Measurements from ENCODE around the gene OR10D3.

Gene OR10D3

DNA sequence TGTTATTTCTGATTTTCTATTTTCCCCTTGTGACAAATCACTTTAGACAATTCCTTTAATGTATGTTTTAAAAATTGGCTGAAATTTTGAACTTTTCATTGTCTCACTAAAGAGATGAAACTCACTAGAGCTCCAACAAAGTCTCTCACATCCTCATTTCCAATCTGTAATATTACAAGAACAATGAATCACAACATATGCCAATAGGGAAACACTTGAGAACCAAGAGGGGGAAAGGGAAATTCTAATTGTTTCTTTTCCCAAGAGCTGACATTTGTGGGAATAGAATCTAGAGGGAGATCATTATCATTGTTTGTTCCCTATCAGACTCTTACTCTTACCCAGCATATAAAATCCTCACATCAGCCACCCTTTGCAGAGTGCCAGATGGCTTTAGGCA is 28.2 kb downstream of the OR10D3 start:
- no peak overlapping the region for H3K27ac ChIP-seq (ENCODE audit: low read depth, low read length)
- no peak overlapping the region for H3K4me2 ChIP-seq (ENCODE audit: low read length)
- H3K9me2 ChIP-seq (replicated peaks; ENCODE audit: control insufficient read depth, low read length) = no peaks in the 10 kb centered on the region
- no peaks in the 10 kb centered on the region for H3K36me3 ChIP-seq (ENCODE audit: control insufficient read depth, low read length)
- no peak overlapping the region for H3K4me3 ChIP-seq (ENCODE audit: low read length)
- no peaks in the 10 kb centered on the region for H3K79me2 ChIP-seq (ENCODE audit: control insufficient read depth, low read length)
- peaks cover 2% of the 10 kb centered on the region; the same call in 1 of the 2 replicates for H3K27me3 ChIP-seq (ENCODE audit: control insufficient read depth, low read length)
- H3K4me1 ChIP-seq (ENCODE audit: control insufficient read depth, low read length) = no peaks in the 10 kb centered on the region
- no peaks in the 10 kb centered on the region for H3K9me3 ChIP-seq (ENCODE audit: control insufficient read depth, insufficient read depth, low read length)
- TF ChIP-seq, protein P1, sequence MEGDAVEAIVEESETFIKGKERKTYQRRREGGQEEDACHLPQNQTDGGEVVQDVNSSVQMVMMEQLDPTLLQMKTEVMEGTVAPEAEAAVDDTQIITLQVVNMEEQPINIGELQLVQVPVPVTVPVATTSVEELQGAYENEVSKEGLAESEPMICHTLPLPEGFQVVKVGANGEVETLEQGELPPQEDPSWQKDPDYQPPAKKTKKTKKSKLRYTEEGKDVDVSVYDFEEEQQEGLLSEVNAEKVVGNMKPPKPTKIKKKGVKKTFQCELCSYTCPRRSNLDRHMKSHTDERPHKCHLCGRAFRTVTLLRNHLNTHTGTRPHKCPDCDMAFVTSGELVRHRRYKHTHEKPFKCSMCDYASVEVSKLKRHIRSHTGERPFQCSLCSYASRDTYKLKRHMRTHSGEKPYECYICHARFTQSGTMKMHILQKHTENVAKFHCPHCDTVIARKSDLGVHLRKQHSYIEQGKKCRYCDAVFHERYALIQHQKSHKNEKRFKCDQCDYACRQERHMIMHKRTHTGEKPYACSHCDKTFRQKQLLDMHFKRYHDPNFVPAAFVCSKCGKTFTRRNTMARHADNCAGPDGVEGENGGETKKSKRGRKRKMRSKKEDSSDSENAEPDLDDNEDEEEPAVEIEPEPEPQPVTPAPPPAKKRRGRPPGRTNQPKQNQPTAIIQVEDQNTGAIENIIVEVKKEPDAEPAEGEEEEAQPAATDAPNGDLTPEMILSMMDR (IDR thresholded peaks at IDR 0.05; ENCODE audit: low read depth, low read length, poor library complexity, severe bottlenecking) = no peak
- no peak for TF ChIP-seq EZH2phosphoT487 (IDR thresholded peaks at IDR 0.05; ENCODE audit: borderline replicate concordance, low read length)
- no peaks in the 10 kb centered on the region for H3F3A ChIP-seq (ENCODE audit: control insufficient read depth, insufficient read depth)
- H4K20me1 ChIP-seq (ENCODE audit: control insufficient read depth, insufficient read depth, low read depth, low read length) = no peaks in the 10 kb centered on the region

DNA sequence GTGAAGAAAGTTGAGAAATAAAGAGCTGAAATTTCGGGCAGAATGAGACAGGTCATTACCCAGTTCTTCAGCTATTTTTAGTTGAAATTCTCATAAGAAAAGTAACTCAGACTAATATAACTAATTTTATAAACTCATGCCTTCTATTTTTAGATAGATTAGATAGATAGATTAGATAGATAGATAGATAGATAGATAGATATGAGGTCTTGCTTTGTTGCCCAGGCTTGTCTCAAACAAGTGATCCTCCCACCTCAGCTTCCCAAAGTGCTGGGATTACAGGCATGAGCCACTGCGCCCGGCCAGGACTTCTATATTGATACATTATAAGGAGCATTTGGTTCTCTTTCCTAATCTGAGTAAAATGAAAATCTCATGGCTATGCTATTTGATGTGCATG is 30.9 kb downstream of the OR10D3 start:
- H3K79me2 ChIP-seq (ENCODE audit: control insufficient read depth, low read length) = no peaks in the 10 kb centered on the region
- no peaks in the 10 kb centered on the region for H4K20me1 ChIP-seq (ENCODE audit: control insufficient read depth, insufficient read depth, low read depth, low read length)
- H3K4me2 ChIP-seq (ENCODE audit: low read length) = no peak overlapping the region
- no peak for TF ChIP-seq EZH2phosphoT487 (IDR thresholded peaks at IDR 0.05; ENCODE audit: borderline replicate concordance, low read length)
- TF ChIP-seq, protein P1 (IDR thresholded peaks at IDR 0.05; ENCODE audit: low read depth, low read length, poor library complexity, severe bottlenecking) = no peak
- H3K9me2 ChIP-seq (replicated peaks; ENCODE audit: control insufficient read depth, low read length) = no peaks in the 10 kb centered on the region
- H3K4me1 ChIP-seq (ENCODE audit: control insufficient read depth, low read length) = no peaks in the 10 kb centered on the region
- H3K27ac ChIP-seq (ENCODE audit: low read depth, low read length) = no peak overlapping the region
- no peaks in the 10 kb centered on the region for H3F3A ChIP-seq (ENCODE audit: control insufficient read depth, insufficient read depth)
- H3K4me3 ChIP-seq (ENCODE audit: low read length) = no peak overlapping the region
- H3K9me3 ChIP-seq (ENCODE audit: control insufficient read depth, insufficient read depth, low read length) = no peaks in the 10 kb centered on the region
- no peaks in the 10 kb centered on the region for H3K36me3 ChIP-seq (ENCODE audit: control insufficient read depth, low read length)
- H3K27me3 ChIP-seq (ENCODE audit: control insufficient read depth, low read length) = peaks cover 4% of the 10 kb centered on the region; the same call in 1 of the 2 replicates

DNA sequence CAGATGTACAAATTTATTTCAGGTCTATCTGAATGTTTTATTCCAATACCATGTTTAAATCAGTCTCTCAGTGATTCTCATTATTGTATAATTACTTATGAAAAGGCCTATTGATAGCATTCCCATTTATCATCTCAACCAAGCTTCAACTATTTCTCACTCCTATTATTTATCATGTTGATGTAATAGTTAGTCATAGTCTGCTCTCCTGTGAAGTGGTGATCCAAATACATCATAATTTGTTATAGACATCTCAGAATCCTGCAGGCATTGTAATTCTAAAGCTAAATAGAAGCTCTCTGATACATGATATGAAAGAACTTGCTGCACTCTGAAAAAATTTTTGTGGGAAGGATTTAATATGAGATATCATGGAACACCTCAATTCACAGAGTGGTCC is 36.0 kb downstream of the OR10D3 start:
- Histone ChIP-seq H3K9me2 (replicated peaks; ENCODE audit: control insufficient read depth, low read length) (no peaks in the 10 kb centered on the region), H3K27me3 (ENCODE audit: control insufficient read depth, low read length) (0 out of 2 replicates have a peak, but pooled peaks cover 3% of the 10 kb centered on the region), H3K36me3 (ENCODE audit: control insufficient read depth, low read length) (no peaks in the 10 kb centered on the region), H3K4me1 (ENCODE audit: control insufficient read depth, low read length) (no peaks in the 10 kb centered on the region), H3K27ac (ENCODE audit: low read depth, low read length) (no peak overlapping the region), H4K20me1 (ENCODE audit: control insufficient read depth, insufficient read depth, low read depth, low read length) (no peaks in the 10 kb centered on the region), H3K79me2 (ENCODE audit: control insufficient read depth, low read length) (no peaks in the 10 kb centered on the region), H3K4me3 (ENCODE audit: low read length) (no peak overlapping the region), H3K4me2 (ENCODE audit: low read length) (no peak overlapping the region), H3F3A (ENCODE audit: control insufficient read depth, insufficient read depth) (no peaks in the 10 kb centered on the region), H3K9me3 (ENCODE audit: control insufficient read depth, insufficient read depth, low read length) (no peaks in the 10 kb centered on the region)
- TF ChIP-seq EZH2phosphoT487 (IDR thresholded peaks at IDR 0.05; ENCODE audit: borderline replicate concordance, low read length) = no peak
- TF ChIP-seq, protein P1 (IDR thresholded peaks at IDR 0.05; ENCODE audit: low read depth, low read length, poor library complexity, severe bottlenecking) = no peak

Data from DOHH2 (cell line).